MCF 10A (cell line): ENCODE measurements around the gene HORMAD2. TPM values are rescaled to one million over a fixed set of nuclear protein-coding genes. Genes with fewer than 3 reads are reported as not detected.
A peak's percentile ranks its signal among the peaks of the same experiment; 100 is the strongest.

Experiments used
- BruUV-seq: library from RNA; stranded (reverse); fragments of 400-500 nt; replicated peaks from 2 replicates; lab custom pipeline; 2021; lab: Mats Ljungman, UMichigan
- CTCF ChIA-PET: fragments of 300-600 bp; sonication (Branson Sonifier 250); formaldehyde crosslinking; extraction: SDS; loops from one replicate; lab custom pipeline; 2021; ENCODE audit warnings: antibody characterized with exemption, inconsistent platforms; lab: Yijun Ruan, JAX
- POLR2A ChIA-PET: fragments of 300-600, 350-650 bp; sonication (Branson Sonifier 250); formaldehyde crosslinking; extraction: SDS; loops from one replicate; lab custom pipeline; 2020; ENCODE audit warnings: antibody characterized with exemption, inconsistent platforms; lab: Yijun Ruan, JAX
- DNase-seq: peaks from one replicate; pipeline ENCODE4 v3.0.0-alpha.2; 2018; ENCODE audit not compliant: unreplicated experiment
- H3K27ac Mint-ChIP-seq: one replicate; pipeline ENCODE4 v1.8.0; 2022; ENCODE audit warnings: mild to moderate bottlenecking, low read depth, mixed read lengths; ENCODE audit not compliant: unreplicated experiment
- H3K27me3 Mint-ChIP-seq: one replicate; pipeline ENCODE4 v1.8.0; 2022; ENCODE audit warnings: mixed read lengths; ENCODE audit not compliant: insufficient read depth, unreplicated experiment
- H3K36me3 Mint-ChIP-seq: one replicate; pipeline ENCODE4 v1.8.0; 2022; ENCODE audit warnings: mild to moderate bottlenecking, moderate library complexity, mixed read lengths; ENCODE audit not compliant: insufficient read depth, unreplicated experiment
- H3K4me1 Mint-ChIP-seq: one replicate; pipeline ENCODE4 v1.8.0; 2022; ENCODE audit warnings: mixed read lengths; ENCODE audit not compliant: insufficient read depth, unreplicated experiment
- H3K4me3 Mint-ChIP-seq: one replicate; pipeline ENCODE4 v1.8.0; 2022; ENCODE audit warnings: mild to moderate bottlenecking, moderate library complexity, mixed read lengths; ENCODE audit not compliant: unreplicated experiment
- H3K9me3 Mint-ChIP-seq: one replicate; pipeline ENCODE4 v1.8.0; 2022; ENCODE audit warnings: mixed read lengths; ENCODE audit not compliant: unreplicated experiment
- CTCF ChIP-seq: fragments of 200-600 bp; IDR thresholded peaks from one replicate; pipeline ENCODE4 v1.8.0; 2022; ENCODE audit warnings: antibody characterized with exemption, mild to moderate bottlenecking; ENCODE audit not compliant: unreplicated experiment
- intact Hi-C: fragments of 100-400 bp; cut with micrococcal nuclease; formaldehyde crosslinking; loops from 2 replicates; pipeline ENCODE4 v1.14.1; 2022
- total RNA-seq: library from RNA; stranded (reverse); gene quantifications from 2 replicates; pipeline ENCODE4 v1.2.3, GENCODE V29; 2022

Gene HORMAD2
- total RNA-seq, 1 experiment from 2014 or later, result not detected

GRCh38 chr22:30209642-30210041, 129.4 kb downstream of the HORMAD2 start:
- no peak for TF ChIP-seq CTCF
- no peak for DNase-seq
- Mint-ChIP-seq H3K36me3 (no peaks in the 10 kb centered on the region), H3K27ac (peak overlapping the region; percentile 69), H3K27me3 (no peaks in the 10 kb centered on the region), H3K9me3 (no peaks in the 10 kb centered on the region), H3K4me1 (peaks cover 62% of the 10 kb centered on the region), H3K4me3 (no peak overlapping the region)
- intact Hi-C loops, result loop anchor here (5.0 kb wide), 1 partner anchor 218 kb away; the partner anchor contains the start of gene MTFP1
- POLR2A ChIA-PET, result interaction anchor here (0.6 to 1.2 kb wide), 3 partner anchors 13 to 1528 kb away, joined by 3 to 7 read pairs (median 4); no protein-coding TSS in a partner anchor
- CTCF ChIA-PET, result interaction anchor here (0.7 kb wide), 2 partner anchors 38 to 110 kb away, joined by 4 to 5 read pairs; no protein-coding TSS in a partner anchor
- BruUV-seq, result no TSS peak

GRCh38 chr22:30210235-30210909, 130.1 kb downstream of the HORMAD2 start:
- no peak overlapping the region for H3K4me3 Mint-ChIP-seq
- intact Hi-C loops, result no loop called here
- TF ChIP-seq CTCF, result no peak
- ChIA-PET CTCF (no interaction called here), POLR2A (interaction anchor here (0.8 to 1.2 kb wide), 4 partner anchors 14 to 149 kb away, joined by 3 to 7 read pairs (median 3); no protein-coding TSS in a partner anchor)
- no peaks in the 10 kb centered on the region for H3K36me3 Mint-ChIP-seq
- H3K4me1 Mint-ChIP-seq, result peaks cover 58% of the 10 kb centered on the region
- DNase-seq, result peak; percentile 85
- no TSS peak for BruUV-seq
- H3K27me3 Mint-ChIP-seq, result no peaks in the 10 kb centered on the region
- no peaks in the 10 kb centered on the region for H3K9me3 Mint-ChIP-seq
- H3K27ac Mint-ChIP-seq, result peak overlapping the region; percentile 69

GRCh38 chr22:30211124-30211820, 131.0 kb downstream of the HORMAD2 start:
- Mint-ChIP-seq H3K36me3 (no peaks in the 10 kb centered on the region), H3K27me3 (no peaks in the 10 kb centered on the region), H3K9me3 (no peaks in the 10 kb centered on the region), H3K27ac (no peak overlapping the region), H3K4me3 (no peak overlapping the region), H3K4me1 (peaks cover 50% of the 10 kb centered on the region)
- CTCF ChIA-PET, result no interaction called here
- POLR2A ChIA-PET, result interaction anchor here (1.1 to 1.7 kb wide), 4 partner anchors 15 to 77 kb away, joined by 3 to 7 read pairs (median 5); no protein-coding TSS in a partner anchor
- intact Hi-C loops, result no loop called here
- TF ChIP-seq CTCF, result no peak
- no peak for DNase-seq
- BruUV-seq, result no TSS peak

- ChIA-PET POLR2A (interaction anchor here (0.7 to 1.7 kb wide), 7 partner anchors 12 to 186 kb away, joined by 3 to 7 read pairs (median 4); no protein-coding TSS in a partner anchor), CTCF (interaction anchor here (0.6 to 1.2 kb wide), 2 partner anchors 50 to 78 kb away, joined by 3 read pairs; no protein-coding TSS in a partner anchor)
- Mint-ChIP-seq H3K4me1 (peaks cover 38% of the 10 kb centered on the region), H3K36me3 (no peaks in the 10 kb centered on the region), H3K27ac (no peak overlapping the region), H3K27me3 (no peaks in the 10 kb centered on the region), H3K4me3 (no peak overlapping the region), H3K9me3 (no peaks in the 10 kb centered on the region)
- no peak for TF ChIP-seq CTCF
- intact Hi-C loops, result no loop called here
- DNase-seq, result peak; percentile 94
- no TSS peak for BruUV-seq
Measured at GRCh38 chr22:30212363-30212995, 132.2 kb downstream of the HORMAD2 start.
